GM12878 (cell line): ENCODE measurements around the gene AKR1C1.

Experiments used
- CTCF ChIP-seq, 3 experiments: IDR thresholded peaks in 2 of 3; conservative IDR thresholded peaks in 1 of 3; 2 replicates each; pipeline ENCODE4 v1.5.1; 2011; ENCODE audit warnings: low read depth in 3 of 3, low read length in 3 of 3, mild to moderate bottlenecking in 3 of 3, control low read depth in 2 of 3, moderate library complexity in 2 of 3, inconsistent platforms in 1 of 3, mixed read lengths in 1 of 3; ENCODE audit not compliant: control insufficient read depth in 2 of 3, insufficient read depth in 1 of 3; ENCODE audit errors: extremely low read depth in 1 of 3
- IRF4 ChIP-seq: IDR thresholded peaks from 2 replicates; pipeline ENCODE4 v1.6.1; 2011; ENCODE audit warnings: low read depth, low read length
- JUND ChIP-seq: IDR thresholded peaks from 2 replicates; pipeline ENCODE4 v1.6.1; 2012; ENCODE audit warnings: low read depth, mild to moderate bottlenecking, low read length, improper control_type of control experiment, moderate library complexity
- PBX3 ChIP-seq: IDR thresholded peaks from 2 replicates; pipeline ENCODE4 v1.6.1; 2011; ENCODE audit warnings: mild to moderate bottlenecking, low read depth, low read length, moderate library complexity; ENCODE audit not compliant: insufficient replicate concordance
- SREBF2 ChIP-seq: IDR thresholded peaks from 2 replicates; pipeline ENCODE4 v1.6.1; 2012; ENCODE audit warnings: mild to moderate bottlenecking, low read length
- ZBTB40 ChIP-seq: fragments of 450-650 bp; IDR thresholded peaks from 2 replicates; pipeline ENCODE4 v1.6.1; 2016; ENCODE audit warnings: mild to moderate bottlenecking, moderate library complexity, borderline replicate concordance

- TF ChIP-seq JUND (no peak), CTCF (IDR thresholded peaks at IDR 0.05 in 2 of 3, conservative IDR thresholded peaks at IDR 0.05 in 1 of 3; ENCODE audit: control insufficient read depth in 2 of 3, extremely low read depth in 1 of 3, insufficient read depth in 1 of 3, low read depth in 3 of 3, low read length in 3 of 3) (no peak), ZBTB40 (no peak), PBX3 (no peak), SREBF2 (no peak), IRF4 (no peak)
Measured at GRCh38 chr10:4947039-4947634, 16.1 kb upstream of the AKR1C1 start.
